HUES64 (cell line): ENCODE data around the gene TPBG.

Experiments
- H3K27ac ChIP-seq: 2 replicates; pipeline ENCODE4 v1.7.0; 2013; ENCODE audit warnings: low read depth, low read length, inconsistent platforms
- H3K27me3 ChIP-seq: 2 replicates; pipeline ENCODE4 v1.6.1; 2013; ENCODE audit warnings: mild to moderate bottlenecking, low read length; ENCODE audit not compliant: insufficient read depth
- H3K36me3 ChIP-seq: 2 replicates; pipeline ENCODE4 v1.6.1; 2013; ENCODE audit warnings: mild to moderate bottlenecking, low read length; ENCODE audit not compliant: insufficient read depth
- H3K4me1 ChIP-seq: 2 replicates; pipeline ENCODE4 v1.6.1; 2013; ENCODE audit warnings: mild to moderate bottlenecking, low read length, moderate library complexity; ENCODE audit not compliant: insufficient read depth
- H3K4me3 ChIP-seq: 2 replicates; pipeline ENCODE4 v1.5.1; 2013; ENCODE audit warnings: mild to moderate bottlenecking, low read length, moderate library complexity
- H3K9ac ChIP-seq: 2 replicates; pipeline ENCODE4 v1.6.1; 2013; ENCODE audit warnings: mild to moderate bottlenecking, low read depth, low read length
- H3K9me3 ChIP-seq: 2 replicates; pipeline ENCODE4 v1.6.1; 2013; ENCODE audit warnings: low read depth, low read length; ENCODE audit not compliant: insufficient read depth
- WGBS: fragments of 150-250, 120-280 bp; methylation state at CpG from one replicate; pipeline ENCODE4 v1.1.7; 2013; ENCODE audit warnings: missing lambda C conversion rate; 5-methylcytosine and 5-hydroxymethylcytosine counted together

Gene TPBG

GRCh38 chr6:82413868-82414267 is 50.3 kb downstream of the TPBG start:
- no peak overlapping the region for H3K4me3 ChIP-seq
- H3K4me1 ChIP-seq, result no peaks in the 10 kb centered on the region
- no peak overlapping the region for H3K9ac ChIP-seq
- no peaks in the 10 kb centered on the region for H3K9me3 ChIP-seq
- no peak overlapping the region for H3K27ac ChIP-seq
- WGBS, result 89% methylated on average over 2 of the region's 2 CpGs
- H3K36me3 ChIP-seq, result no peaks in the 10 kb centered on the region
- H3K27me3 ChIP-seq, result no peaks in the 10 kb centered on the region

GRCh38 chr6:82415820-82416219 is 52.2 kb downstream of the TPBG start:
- 100% methylated on average over 1 of the region's 1 CpG for WGBS

GRCh38 chr6:82416346-82416745 is 52.7 kb downstream of the TPBG start:
- 81% methylated on average over 2 of the region's 2 CpGs for WGBS
- Histone ChIP-seq H3K4me1 (no peaks in the 10 kb centered on the region), H3K36me3 (no peaks in the 10 kb centered on the region), H3K9me3 (no peaks in the 10 kb centered on the region), H3K27me3 (no peaks in the 10 kb centered on the region), H3K4me3 (no peak overlapping the region), H3K27ac (no peak overlapping the region), H3K9ac (no peak overlapping the region)

More at GRCh38 chr6:82415820-82416219, 52.2 kb downstream of the TPBG start:
- no peaks in the 10 kb centered on the region for H3K4me1 ChIP-seq
- no peaks in the 10 kb centered on the region for H3K36me3 ChIP-seq
- no peaks in the 10 kb centered on the region for H3K27me3 ChIP-seq
- no peak overlapping the region for H3K9ac ChIP-seq
- no peak overlapping the region for H3K27ac ChIP-seq
- H3K9me3 ChIP-seq, result no peaks in the 10 kb centered on the region
- H3K4me3 ChIP-seq, result no peak overlapping the region
